HepG2 (cell line): ENCODE measurements around the gene GFER. TPM values are rescaled to one million over a fixed set of nuclear protein-coding genes. Genes with fewer than 3 reads are reported as not detected.

Experiments used
- E2F2 ChIP-seq: sonication (generic); formaldehyde crosslinking; IDR thresholded peaks from 2 replicates; pipeline ENCODE4 v1.4.0; 2020; ENCODE audit warnings: missing genetic modification reagents, borderline replicate concordance
- FOXC1 ChIP-seq: sonication (generic); formaldehyde crosslinking; IDR thresholded peaks from 2 replicates; pipeline ENCODE4 v1.8.0; 2022; ENCODE audit warnings: mild to moderate bottlenecking, missing genetic modification reagents, borderline replicate concordance
- HOXA7 ChIP-seq: sonication (generic); formaldehyde crosslinking; IDR thresholded peaks from 2 replicates; pipeline ENCODE4 v1.8.1; 2022; ENCODE audit warnings: mild to moderate bottlenecking, missing genetic modification reagents, moderate library complexity
- IKZF5 ChIP-seq: IDR thresholded peaks from 2 replicates; pipeline ENCODE4 v1.6.1; 2018; ENCODE audit warnings: missing genetic modification reagents, mild to moderate bottlenecking, missing compliant biosample characterization
- NR2C2 ChIP-seq: sonication (generic); formaldehyde crosslinking; IDR thresholded peaks from 2 replicates; pipeline ENCODE4 v1.4.0; 2020; ENCODE audit warnings: missing genetic modification reagents, mild to moderate bottlenecking, moderate library complexity, borderline replicate concordance
- PLRG1 ChIP-seq: fragments of 450-650 bp; conservative IDR thresholded peaks from 2 replicates; pipeline ENCODE4 v1.6.1; 2016
- RFX3 ChIP-seq: IDR thresholded peaks from 2 replicates; pipeline ENCODE4 v1.6.1; 2016; ENCODE audit warnings: missing biosample characterization, missing genetic modification reagents
- SNAPC5 ChIP-seq: sonication (generic); formaldehyde crosslinking; IDR thresholded peaks from 2 replicates; pipeline ENCODE4 v1.8.1; 2023; ENCODE audit warnings: mild to moderate bottlenecking, missing genetic modification reagents, borderline replicate concordance
- TRAFD1 ChIP-seq: sonication (generic); formaldehyde crosslinking; IDR thresholded peaks from 2 replicates; pipeline ENCODE4 v1.5.1; 2020; ENCODE audit warnings: missing genetic modification reagents, mild to moderate bottlenecking, borderline replicate concordance
- ZBTB20 ChIP-seq: sonication (generic); formaldehyde crosslinking; IDR thresholded peaks from 2 replicates; pipeline ENCODE4 v1.8.1; 2023; ENCODE audit warnings: missing genetic modification reagents, low read depth, mild to moderate bottlenecking, borderline replicate concordance
- ZBTB43 ChIP-seq: sonication (generic); formaldehyde crosslinking; conservative IDR thresholded peaks from 2 replicates; pipeline ENCODE4 v1.4.0; 2020; ENCODE audit warnings: missing genetic modification reagents
- ZC3H4 ChIP-seq: sonication (generic); formaldehyde crosslinking; IDR thresholded peaks from 2 replicates; pipeline ENCODE4 v1.4.0; 2020; ENCODE audit warnings: missing genetic modification reagents, borderline replicate concordance
- ZNF292 ChIP-seq: sonication (generic); formaldehyde crosslinking; IDR thresholded peaks from 2 replicates; pipeline ENCODE4 v1.8.1; 2022; ENCODE audit warnings: mild to moderate bottlenecking, low read depth, missing genetic modification reagents, borderline replicate concordance
- ZNF564 ChIP-seq: sonication (generic); formaldehyde crosslinking; IDR thresholded peaks from 2 replicates; pipeline ENCODE4 v1.8.1; 2023; ENCODE audit warnings: mild to moderate bottlenecking, missing genetic modification reagents
- ZNF761 ChIP-seq: sonication (generic); formaldehyde crosslinking; conservative IDR thresholded peaks from 2 replicates; pipeline ENCODE4 v1.4.0; 2020; ENCODE audit warnings: mild to moderate bottlenecking, missing genetic modification reagents
- polyA plus RNA-seq, 8 experiments: library from polyadenylated mRNA; depleted of rRNA in 3 of 8; stranded (reverse) in 7 of 8; unstranded in 1 of 8; fragments of >200 nt; fragmentation: Illumina TruSeq in 4 of 8; extraction: Trizol in 4 of 8; gene quantifications; 2 replicates each; pipeline versions ENCODE4 v1.2.1 to v1.2.3, GENCODE V29; 2011 to 2016; ENCODE audit warnings: low read depth in 4 of 8, missing spikeins in 1 of 8, mixed read lengths in 1 of 8; ENCODE audit not compliant: insufficient read depth in 1 of 8
- total RNA-seq, 5 experiments: library from RNA; depleted of rRNA; stranded (reverse); fragments of >200 nt; fragmentation: Illumina TruSeq; extraction: Trizol; gene quantifications; 2 replicates each; pipeline ENCODE4 v1.2.3, GENCODE V29; 2016; ENCODE audit warnings: low read depth in 1 of 5

Gene GFER
- total and polyA plus RNA-seq, 2 of the 13 experiments (the other 11 are each of a cell fraction or from before 2014, with no cell fraction given) = 28.6 to 71.7 TPM

- TF ChIP-seq HOXA7 (CRISPR knock-in tag) (no peak), PLRG1 (no peak), NR2C2 (CRISPR knock-in tag) (no peak), ZC3H4 (CRISPR knock-in tag) (no peak), ZBTB20 (CRISPR knock-in tag) (no peak), ZNF564 (CRISPR knock-in tag) (no peak), IKZF5 (no peak), ZBTB43 (no peak), E2F2 (CRISPR knock-in tag) (no peak), SNAPC5 (CRISPR knock-in tag) (no peak), TRAFD1 (CRISPR knock-in tag) (no peak), ZNF292 (no peak), FOXC1 (CRISPR knock-in tag) (no peak; the same call in 1 of the 2 replicates), RFX3 (CRISPR knock-in tag) (no peak), ZNF761 (no peak)
Observed at GRCh38 chr16:2016407-2016922, 32.5 kb downstream of the GFER start (continued).
